Ramos (cell line): ENCODE results near the gene CD79B.
"Not testable (repeated sequence)": the region's sequence is repeated elsewhere in the genome, so short reads cannot be mapped to it uniquely, and the experiment has no call there.

Experiments used
- in situ Hi-C: fragments of 300-500 bp; cut with MboI; formaldehyde crosslinking; loops from one replicate; pipeline ENCODE4 v1.14.3; 2022; ENCODE audit warnings: low sequenced_read_pairs; ENCODE audit not compliant: unreplicated experiment

The CD79B gene

GRCh38 chr17:63937920-63938319, 5.8 kb upstream of the CD79B start:
- in situ Hi-C loops = loop anchor here (25.0 kb wide), 1 partner anchor 1049 kb away; no protein-coding TSS in a partner anchor

- in situ Hi-C loops = loop anchor here (25.0 kb wide), 1 partner anchor 1050 kb away; no protein-coding TSS in a partner anchor
Measured at GRCh38 chr17:63937319-63937718, 5.2 kb upstream of the CD79B start.

GRCh38 chr17:63934183-63935112, 2.3 kb upstream of the CD79B start:
- in situ Hi-C loops = loop anchor here (25.0 kb wide), 1 partner anchor 1053 kb away; no protein-coding TSS in a partner anchor

- in situ Hi-C loops = loop anchor here (25.0 kb wide), 1 partner anchor 1054 kb away; no protein-coding TSS in a partner anchor
Measured at GRCh38 chr17:63933598-63933997, 1.5 kb upstream of the CD79B start.

GRCh38 chr17:63932721-63933120, 590 bp upstream of the CD79B start:
- in situ Hi-C loops = loop anchor here (25.0 kb wide), 1 partner anchor 1055 kb away; no protein-coding TSS in a partner anchor

- in situ Hi-C loops = loop anchor here (25.0 kb wide), 1 partner anchor 1056 kb away; no protein-coding TSS in a partner anchor
Measured at GRCh38 chr17:63930951-63931575, 1.1 kb downstream of the CD79B start.

- in situ Hi-C loops = loop anchor here (25.0 kb wide), 1 partner anchor 1057 kb away; no protein-coding TSS in a partner anchor
Measured at GRCh38 chr17:63929860-63930766, 2.0 kb downstream of the CD79B start.

GRCh38 chr17:63928966-63929695, 3.0 kb downstream of the CD79B start:
- in situ Hi-C loops = loop anchor here (25.0 kb wide), 1 partner anchor 1058 kb away; no protein-coding TSS in a partner anchor

GRCh38 chr17:63928172-63928666, 3.9 kb downstream of the CD79B start:
- in situ Hi-C loops = loop anchor here (25.0 kb wide), 1 partner anchor 1059 kb away; no protein-coding TSS in a partner anchor

- in situ Hi-C loops = loop anchor here (25.0 kb wide), 1 partner anchor 1060 kb away; no protein-coding TSS in a partner anchor
Measured at GRCh38 chr17:63927464-63928171, 4.5 kb downstream of the CD79B start.

GRCh38 chr17:63926164-63926563, 6.0 kb downstream of the CD79B start:
- in situ Hi-C loops = loop anchor here (25.0 kb wide), 1 partner anchor 1061 kb away; no protein-coding TSS in a partner anchor

- in situ Hi-C loops = loop anchor here (25.0 kb wide), 1 partner anchor 1062 kb away; no protein-coding TSS in a partner anchor
Measured at GRCh38 chr17:63925615-63926014, 6.5 kb downstream of the CD79B start.

- in situ Hi-C loops = not testable (repeated sequence)
Measured at GRCh38 chr17:63922402-63922801, 9.7 kb downstream of the CD79B start.

GRCh38 chr17:63920779-63921178, 11.4 kb downstream of the CD79B start:
- in situ Hi-C loops = not testable (repeated sequence)

GRCh38 chr17:63920050-63920449, 12.1 kb downstream of the CD79B start:
- in situ Hi-C loops = not testable (repeated sequence)

GRCh38 chr17:63919311-63919723, 12.8 kb downstream of the CD79B start:
- in situ Hi-C loops = loop anchor here (10.0 kb wide), 1 partner anchor 105 kb away; the partner anchor contains the start of gene ICAM2

GRCh38 chr17:63918789-63919305, 13.3 kb downstream of the CD79B start, which contains the start of gene GH1:
GH1 (minus strand) TSS chr17:63918839; CDS start chr17:63918776, 63 bp downstream.
- in situ Hi-C loops = loop anchor here (10.0 kb wide), 1 partner anchor 106 kb away; the partner anchor contains the start of gene ICAM2
